ENCODE measurements around the gene AHR.
"Not testable (repeated sequence)": the region's sequence is repeated elsewhere in the genome, so short reads cannot be mapped to it uniquely, and the experiment has no call there.

Gene AHR

GRCh38 chr7:17391366-17391765, 92.9 kb downstream of the AHR start:
- no peak for DNase-seq (ENCODE audit: low spot score)
- Histone ChIP-seq H3K4me3 (no peak overlapping the region), H3K27ac (no peak overlapping the region)
- no peak for TF ChIP-seq CTCF (IDR thresholded peaks at IDR 0.05)

- Histone ChIP-seq H3K4me3 (no peak overlapping the region), H3K27ac (no peak overlapping the region)
- DNase-seq (ENCODE audit: low spot score) = no peak
- no peak for TF ChIP-seq CTCF (IDR thresholded peaks at IDR 0.05)
Observed at GRCh38 chr7:17392846-17393245, 94.4 kb downstream of the AHR start.

GRCh38 chr7:17394563-17394962, 96.1 kb downstream of the AHR start:
- not testable (repeated sequence) for H3K27ac ChIP-seq; H3K4me3 ChIP-seq; DNase-seq (ENCODE audit: low spot score)

Measured in coronary artery (tissue), 2 donors.